NCI-H69 (cell line): ENCODE measurements around the gene CDC42BPG.
"Not testable (repeated sequence)": the region's sequence is repeated elsewhere in the genome, so short reads cannot be mapped to it uniquely, and the experiment has no call there.

Source experiments
- DNase-seq: peaks from one replicate; lab custom pipeline; 2025; lab: John Stamatoyannopoulos, UW

The CDC42BPG gene

DNA sequence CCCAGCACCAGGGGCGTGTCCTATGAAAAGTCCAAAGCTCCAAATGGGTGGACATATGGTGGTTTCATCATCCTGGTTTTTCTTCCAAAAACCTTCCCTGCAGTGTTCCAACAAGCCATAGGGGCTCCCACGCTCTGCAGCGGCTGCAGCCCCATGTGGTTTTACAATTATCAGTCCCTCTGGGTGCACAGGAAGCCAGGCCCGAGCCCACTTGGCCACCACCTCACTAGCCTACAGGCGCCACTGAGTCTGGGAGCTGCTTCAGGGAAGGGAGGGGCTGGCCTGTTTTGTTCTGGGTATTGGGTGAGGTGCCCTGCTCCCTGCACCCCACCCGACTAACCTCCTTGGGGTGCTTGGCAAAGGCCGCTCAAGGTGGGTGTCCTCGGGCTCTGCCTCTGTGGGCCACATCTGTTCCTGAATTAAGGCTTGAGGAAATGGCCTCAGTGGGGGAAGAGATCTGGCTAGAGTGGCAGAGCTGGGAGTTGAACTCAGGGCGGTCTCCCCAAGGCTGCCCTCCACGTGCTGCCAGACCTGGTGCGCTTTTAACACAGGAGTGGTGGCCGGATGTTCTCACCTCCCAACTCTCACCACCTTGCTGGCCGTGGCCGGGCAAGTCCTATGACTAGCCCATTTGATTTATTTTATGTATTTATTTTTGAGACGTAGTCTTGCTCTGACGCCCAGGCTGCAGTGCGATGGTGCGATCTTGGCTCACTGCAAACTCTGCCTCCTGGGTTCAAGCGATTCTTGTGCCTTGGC, 5.3 kb upstream of the CDC42BPG start:
- peak; percentile 55 for DNase-seq

DNA sequence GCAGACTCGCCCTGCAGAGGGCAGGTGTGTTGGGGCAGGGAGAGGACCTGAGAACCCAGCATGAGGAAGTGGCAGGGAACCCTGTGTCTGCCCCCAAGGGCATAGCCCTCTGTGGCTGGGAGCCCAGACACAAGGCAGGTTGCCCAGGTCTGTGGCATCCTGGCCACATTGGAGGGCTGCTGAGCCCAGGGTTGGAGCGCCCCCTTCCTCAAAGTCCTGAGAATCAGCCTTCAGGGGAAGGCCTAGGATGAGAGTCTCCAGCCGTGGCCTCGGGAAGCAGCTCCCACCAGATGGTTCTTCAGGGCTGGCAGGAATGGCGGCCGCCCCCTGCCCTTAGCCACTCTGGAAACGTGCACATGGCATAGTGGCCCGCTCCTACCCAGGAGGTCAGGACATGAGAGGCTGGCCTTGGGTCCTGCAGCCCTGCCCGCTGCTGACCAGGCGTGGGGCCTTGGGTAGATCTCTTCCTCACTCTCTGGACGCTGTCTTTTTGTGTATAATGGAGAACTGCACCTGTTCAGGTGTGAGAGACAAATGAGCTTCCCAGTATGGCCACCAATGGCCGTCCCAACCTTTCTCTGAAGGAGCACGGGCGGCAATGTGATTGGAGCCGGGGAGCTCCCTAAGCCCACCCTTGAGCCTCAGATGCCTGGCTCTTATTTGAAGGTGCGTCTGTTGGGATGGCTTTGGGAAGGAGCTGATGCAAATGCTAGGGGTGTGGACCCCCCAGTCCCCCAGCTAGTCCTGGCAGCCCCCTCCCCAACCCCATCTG, 4.6 kb upstream of the CDC42BPG start:
- peak; percentile 79 for DNase-seq

DNA sequence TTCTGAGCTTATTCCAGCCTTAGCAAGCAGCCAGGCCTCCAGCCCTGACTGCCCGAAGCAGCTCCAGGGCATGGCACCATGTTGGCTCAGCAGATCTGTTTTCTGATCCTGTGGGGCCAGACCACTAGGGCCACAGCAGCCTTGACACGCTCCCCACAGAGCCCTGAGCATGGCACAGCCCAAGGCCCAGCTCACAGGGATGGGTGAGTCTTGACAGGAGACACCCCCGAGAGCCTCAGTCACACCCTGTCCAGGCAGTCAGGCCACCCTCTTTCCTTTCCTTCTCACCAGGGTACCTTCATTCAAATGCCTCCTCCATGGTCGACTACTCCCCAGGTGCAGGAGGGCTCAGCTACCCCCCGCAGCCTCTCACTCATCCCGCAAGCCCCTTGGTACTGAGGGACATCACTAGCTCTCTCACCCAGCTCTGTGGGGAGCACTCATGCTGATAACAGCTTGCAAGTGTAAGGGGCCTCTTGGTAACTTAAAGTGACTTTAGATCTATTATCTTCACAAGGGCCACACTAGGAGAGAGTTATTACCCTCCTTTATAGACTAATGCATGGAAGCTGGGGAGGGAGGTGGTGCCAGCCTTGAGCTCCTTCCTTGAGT, 3.9 kb upstream of the CDC42BPG start:
- no peak for DNase-seq

DNA sequence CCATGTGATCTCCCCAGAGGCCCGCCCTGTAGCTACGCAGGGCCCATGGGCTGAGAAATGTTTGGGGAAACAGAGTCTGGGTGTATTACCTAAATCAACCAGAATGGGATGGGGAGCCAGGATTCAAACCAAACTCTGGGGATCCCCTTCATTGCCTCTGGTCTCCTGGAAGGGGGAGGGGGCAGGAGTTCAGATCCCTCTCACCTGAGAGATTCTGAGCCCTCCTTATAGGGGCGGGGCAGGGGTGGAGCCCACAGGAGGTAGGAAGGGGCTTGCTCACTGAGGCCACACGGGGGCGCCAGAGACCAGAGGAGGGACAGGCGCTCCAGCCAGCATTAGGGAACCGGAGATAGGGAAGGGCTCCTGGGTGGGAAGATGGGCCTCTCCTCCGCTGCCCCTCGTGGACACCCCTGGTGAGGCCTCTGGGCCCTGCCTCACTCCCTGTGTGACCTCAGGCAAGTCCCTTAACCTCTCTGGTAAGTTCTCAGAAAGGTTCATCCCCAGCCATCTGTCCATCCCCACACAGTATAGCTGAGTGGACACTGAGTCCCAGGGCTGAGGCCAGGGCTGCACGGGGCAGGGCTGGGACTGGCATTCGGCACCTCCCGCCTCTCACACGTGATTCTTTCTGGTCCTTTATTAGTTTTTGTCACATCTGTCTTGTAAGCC, 2.7 kb upstream of the CDC42BPG start:
- DNase-seq: peak; percentile 93

DNA sequence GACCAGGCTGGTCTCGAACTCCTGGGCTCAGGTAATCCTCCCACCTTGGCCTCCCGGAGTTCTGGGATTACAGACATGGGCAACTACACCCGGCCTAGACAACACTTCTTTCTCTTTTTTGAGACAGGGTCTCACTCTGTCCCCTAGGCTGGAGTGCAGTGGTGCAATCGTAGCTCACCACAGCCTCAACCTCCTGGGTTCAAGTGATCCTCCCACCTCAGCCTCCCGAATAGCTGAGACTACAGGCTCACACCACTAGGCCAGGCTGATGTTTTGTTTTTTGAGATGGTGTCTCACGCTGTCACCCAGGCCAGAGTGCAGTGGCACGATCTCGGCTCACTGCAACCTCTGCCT, 1.3 kb upstream of the CDC42BPG start:
- DNase-seq: not testable (repeated sequence)

DNA sequence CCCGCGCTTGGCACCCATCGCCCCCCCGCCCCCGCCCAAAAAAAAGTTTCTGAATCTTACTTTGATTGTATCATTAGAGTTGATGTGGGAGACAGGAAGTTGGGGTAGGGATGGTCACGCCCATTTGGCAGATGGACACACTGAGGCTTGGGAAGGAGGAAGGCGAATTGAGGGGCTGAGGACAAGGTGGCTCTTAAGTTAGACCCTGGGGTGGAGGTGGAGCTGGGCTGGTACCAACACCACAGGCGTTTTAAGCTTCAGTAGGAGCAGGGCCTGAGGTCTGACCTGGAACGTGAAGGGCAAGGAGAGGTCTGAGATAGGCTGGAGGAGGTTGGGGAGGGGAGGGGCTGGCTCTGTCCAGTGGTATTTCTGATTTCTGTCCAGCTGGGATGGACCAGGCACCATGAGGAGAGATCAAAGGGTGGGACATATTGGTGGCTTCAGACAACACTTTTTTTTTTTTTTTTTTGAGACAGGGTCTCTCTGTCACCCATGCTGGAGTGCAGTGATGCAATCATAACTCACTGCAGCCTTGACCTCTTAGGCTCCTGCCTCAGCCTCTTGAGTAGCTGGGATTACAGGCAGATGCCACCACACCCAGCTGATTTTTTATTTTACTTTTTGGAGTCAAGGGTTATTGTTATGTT, 799 bp upstream of the CDC42BPG start:
- DNase-seq: no peak

DNA sequence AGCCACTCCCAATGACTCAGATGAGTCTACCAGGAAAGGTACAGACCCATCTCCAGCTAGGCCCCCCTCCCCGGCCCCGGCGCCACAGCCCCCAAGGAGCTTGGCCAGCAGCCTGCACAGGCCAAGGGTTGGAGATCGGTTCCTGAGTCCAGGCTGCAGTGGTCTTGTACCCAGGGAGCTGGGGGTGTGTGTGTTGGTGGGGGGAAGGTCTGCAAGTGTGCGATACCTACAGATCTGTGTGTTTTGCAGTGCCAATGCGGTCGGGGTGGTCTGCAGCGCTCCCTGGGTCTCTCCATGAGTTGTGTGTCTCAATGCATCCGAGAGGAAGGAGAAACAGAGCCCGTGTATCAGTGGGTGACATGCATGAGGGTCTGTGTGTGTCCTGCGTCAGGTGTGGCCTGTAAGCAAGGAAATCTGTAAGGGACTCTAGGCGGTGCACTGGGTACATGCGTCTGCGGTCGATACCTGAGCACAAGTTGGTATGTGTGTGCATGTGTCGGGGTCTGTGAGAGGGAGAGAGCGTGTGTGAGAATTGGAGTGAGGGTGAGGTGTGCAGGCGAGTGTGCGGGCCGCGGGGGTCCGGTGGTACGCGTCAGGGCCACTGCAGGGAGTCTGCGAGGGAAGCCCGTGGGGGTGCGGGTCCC, 645 bp downstream of the CDC42BPG start:
- peak; percentile 78 for DNase-seq

DNA sequence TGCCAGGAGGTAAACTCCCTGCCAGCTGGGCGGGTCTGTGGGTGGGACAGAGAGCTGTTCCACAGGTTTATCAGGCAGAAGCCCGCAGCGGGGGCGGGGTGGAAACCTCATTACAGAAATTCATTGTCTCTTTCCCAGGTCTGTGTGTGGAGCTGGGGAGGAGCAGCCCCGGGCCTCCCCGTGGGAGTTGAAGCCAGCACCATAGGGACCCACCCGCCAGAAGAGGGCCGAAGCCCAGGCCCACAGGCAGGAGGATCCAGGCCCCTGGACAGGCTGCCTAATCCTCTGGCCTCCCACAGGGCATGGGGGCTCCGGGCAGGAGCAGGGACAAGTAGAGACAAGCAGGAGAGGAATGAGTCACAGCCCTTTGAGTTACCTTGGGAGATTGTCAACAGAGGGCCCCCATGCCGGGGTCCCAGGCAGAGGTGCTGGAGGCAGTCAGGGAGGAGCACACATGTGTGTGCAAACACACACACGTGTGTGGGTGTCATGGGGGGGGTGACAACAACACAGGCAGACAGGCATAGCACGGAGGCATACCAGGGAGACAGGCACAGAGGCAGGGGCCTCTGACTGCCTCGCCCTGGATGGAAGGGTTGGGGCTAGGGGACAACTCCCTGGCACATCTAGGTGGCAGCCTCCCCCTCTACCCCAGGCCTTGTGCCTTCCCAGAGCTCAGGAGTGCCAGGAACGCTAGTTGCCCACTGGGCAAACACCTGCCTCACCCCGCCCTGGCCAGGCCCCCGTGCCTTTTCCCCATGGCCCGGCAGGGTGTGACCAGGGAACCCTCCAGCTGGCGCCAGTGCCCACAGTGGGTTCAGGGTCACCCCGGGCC, 1.4 kb downstream of the CDC42BPG start:
- DNase-seq: peak; percentile 88

DNA sequence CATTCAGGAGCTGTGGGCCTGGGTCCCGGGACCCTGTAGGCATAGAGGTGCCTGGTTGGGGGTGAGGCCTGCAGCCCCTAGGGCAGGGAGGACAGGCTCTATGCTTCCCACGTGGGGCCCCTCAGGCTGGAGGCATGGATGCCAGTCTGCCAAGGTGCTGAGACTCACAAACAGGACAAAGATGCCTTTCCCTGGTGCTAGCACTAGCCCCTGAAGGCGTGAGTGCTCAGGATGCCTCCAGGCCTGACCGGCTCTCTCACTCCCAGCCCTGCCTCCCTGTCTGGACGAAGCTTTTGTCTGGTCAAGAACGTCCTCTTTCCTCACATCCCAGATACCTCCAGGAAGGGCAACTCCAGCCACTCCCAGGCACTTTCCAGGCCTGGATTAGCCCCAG, 2.1 kb downstream of the CDC42BPG start:
- DNase-seq: peak; percentile 35

DNA sequence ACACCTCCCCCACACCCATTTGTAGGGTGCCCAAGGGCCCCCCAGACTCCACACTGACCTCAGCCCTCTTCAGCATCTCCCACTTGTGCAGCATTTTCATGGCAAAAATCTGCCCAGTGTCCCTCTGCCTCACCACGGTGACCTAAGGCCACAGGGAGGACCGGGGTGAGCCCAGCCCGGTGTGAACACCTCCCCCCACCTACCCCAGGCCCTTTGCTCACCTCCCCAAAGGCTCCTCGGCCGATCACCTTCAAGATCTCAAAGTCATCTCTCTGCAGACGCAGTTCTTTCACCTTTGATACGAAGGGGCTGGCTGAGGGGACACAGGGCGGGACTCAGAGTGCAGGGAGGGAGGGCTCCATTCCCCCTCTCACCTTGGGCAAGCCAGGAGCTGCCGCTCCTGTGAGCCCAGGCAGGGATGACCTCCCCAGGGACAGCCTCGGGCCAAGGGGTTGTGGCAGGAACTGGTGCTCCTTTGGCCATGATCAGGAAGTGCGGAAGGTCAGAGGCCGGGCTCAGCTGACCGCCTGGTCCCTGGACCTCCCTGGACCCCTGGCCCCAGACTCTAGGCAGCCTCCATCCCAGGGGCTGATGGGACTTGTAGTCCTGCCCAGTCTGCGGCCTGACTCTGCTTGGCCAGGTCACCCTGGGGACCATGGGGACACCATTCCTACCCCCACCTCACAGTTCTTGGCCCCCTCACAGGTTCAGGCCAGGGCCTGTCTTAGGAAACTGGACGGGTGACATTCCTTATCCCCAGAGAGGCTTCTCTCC, 2.7 kb downstream of the CDC42BPG start:
- no peak for DNase-seq

DNA sequence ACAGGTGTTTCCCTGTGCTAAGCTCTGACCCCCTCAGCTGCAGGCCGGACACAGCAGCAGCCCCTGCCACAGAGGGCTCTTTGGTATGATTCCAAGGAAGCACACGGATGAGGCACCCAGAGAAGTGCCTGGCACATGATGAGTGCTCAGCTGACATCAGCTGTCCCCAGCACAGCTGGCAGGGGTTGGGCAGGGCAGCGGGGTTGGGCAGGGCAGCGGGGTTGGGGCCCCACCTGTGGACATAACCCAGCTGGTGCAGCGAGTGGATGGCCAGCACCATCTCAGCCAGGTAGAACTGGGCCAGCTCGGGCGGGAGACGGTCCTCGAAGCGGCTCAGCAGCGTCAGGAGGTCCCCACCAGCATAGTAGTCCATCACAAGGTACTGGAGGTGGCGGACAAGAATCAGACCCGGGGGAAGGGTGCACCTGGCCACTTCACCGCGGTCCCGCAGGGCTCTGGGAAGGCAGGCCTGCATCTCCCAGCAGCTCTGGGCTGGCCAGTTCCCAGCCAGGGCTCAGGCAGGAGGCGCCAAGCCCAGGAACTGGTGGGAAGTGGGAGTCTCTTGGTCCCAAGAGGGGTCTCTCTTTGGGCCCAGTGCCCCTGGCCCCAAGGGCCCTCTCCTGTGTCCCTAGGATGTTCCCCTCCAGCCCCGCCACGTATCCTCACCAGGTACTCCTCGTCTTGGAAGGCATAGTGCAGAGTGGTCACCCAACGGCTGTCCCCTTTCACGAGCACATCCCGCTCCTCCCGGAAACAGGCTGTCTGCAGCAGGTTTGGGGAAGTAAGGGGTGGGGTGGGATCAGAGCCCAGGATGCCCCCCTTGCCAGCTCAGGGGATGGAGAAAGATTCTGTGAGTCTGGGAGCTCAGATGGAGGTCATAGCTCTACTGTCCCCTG, 4.3 kb downstream of the CDC42BPG start:
- DNase-seq: no peak

DNA sequence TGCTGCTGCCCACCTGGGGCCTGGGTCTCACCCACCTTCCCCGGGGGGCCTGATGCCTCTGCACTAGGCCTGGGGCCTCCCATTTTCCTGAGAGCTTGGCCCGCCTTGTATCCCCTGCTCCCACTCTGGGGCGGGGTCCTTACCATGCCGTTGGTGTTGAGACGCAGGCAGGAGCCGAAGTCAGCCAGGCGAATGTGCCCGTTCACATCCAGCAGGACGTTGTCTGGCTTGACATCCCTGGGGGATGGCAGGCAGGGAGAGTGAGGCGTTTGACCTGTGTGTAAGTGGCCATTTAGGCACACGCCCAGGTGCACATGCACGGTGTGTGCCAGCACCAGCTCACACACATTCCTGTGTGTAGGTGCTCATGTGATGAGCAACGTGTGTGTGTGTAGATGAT, 5.1 kb downstream of the CDC42BPG start:
- no peak for DNase-seq

DNA sequence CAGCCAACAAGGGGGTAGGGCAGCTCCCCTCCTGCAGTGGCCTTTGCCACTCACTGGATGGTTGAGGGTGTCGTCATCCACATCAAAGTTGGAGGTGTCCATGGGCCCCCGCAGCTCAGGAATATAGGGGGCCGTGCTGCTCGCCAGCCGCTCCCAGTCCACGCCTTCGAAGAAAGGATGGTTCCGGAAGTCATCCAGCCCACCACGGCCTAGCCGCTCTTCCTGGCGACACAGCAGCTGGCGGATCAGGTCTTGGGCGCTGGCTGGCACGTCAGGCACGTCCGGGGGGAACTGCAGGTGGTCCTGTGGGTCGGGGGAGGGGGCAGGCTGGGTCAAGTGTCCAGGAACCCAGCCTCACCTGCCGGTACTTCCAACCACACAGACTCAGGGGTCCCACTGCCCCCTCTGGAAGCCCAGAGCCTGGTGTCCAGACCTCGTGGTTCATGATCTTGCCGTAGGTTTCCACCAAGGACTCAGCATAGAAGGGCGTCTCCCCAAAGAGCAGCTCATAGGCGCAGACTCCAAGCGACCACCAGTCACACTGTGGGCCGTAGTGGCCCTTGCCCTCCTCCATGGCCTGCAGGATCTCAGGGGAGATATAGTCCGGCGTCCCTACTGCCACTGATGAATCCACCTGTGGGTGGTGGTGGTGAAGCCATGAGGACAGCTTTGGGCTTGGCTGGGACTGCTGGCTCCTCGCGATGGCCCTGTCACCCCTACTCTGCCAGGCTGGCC, 5.7 kb downstream of the CDC42BPG start:
- no peak for DNase-seq

DNA sequence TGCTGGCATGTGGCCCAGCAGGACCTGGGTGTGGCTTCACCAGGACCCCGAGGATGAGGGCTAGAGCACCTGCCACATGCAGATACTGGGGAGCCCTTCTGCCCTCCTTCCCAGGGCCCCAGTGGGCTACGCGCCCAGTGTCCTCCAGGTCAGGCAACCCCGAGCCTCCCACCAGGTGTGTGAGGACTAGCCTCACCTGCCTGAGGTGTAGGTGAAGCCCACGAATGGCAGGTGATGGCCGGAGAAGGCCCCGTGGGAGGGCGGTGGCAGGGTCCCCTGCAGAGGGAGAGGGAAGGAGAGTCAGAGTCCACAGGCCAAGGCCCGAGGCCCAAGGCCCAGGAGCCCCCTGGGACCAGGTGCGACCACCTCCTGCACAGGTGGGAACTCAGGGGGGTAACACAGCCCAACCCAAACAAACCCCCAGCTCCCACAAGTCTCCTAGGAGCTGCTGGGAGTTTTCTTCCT, 6.5 kb downstream of the CDC42BPG start:
- DNase-seq: no peak

DNA sequence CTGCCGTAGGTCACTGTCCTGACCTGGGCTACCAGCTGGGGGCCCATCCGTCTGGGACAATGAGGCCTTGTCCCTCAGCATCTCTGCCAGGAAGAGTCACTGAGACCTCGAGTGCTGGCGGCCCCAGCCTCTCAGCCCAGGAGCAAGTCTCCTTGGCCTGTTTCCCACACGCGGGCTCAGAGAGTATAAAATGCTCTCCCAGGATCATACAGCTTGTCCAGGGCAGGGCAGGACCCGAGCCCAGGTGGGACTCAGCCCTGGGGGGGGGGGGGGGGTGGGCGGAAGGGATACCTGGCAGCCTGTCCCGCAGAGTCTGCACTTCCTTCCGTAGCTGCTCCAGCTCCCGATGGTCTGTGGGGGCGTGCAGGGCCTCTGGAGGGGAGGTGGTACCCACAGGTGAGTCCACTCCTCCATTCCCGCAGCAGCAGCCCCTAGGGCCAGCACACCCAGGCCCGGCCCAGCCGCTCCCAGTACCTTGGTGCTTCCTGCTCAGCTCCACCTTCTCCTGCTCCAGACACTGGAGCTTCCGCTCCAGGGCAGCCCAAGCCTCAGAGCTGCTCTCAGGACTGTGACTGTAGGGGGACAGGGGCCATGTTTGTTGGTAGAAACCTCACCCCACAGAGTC, 7.9 kb downstream of the CDC42BPG start:
- DNase-seq: no peak

DNA sequence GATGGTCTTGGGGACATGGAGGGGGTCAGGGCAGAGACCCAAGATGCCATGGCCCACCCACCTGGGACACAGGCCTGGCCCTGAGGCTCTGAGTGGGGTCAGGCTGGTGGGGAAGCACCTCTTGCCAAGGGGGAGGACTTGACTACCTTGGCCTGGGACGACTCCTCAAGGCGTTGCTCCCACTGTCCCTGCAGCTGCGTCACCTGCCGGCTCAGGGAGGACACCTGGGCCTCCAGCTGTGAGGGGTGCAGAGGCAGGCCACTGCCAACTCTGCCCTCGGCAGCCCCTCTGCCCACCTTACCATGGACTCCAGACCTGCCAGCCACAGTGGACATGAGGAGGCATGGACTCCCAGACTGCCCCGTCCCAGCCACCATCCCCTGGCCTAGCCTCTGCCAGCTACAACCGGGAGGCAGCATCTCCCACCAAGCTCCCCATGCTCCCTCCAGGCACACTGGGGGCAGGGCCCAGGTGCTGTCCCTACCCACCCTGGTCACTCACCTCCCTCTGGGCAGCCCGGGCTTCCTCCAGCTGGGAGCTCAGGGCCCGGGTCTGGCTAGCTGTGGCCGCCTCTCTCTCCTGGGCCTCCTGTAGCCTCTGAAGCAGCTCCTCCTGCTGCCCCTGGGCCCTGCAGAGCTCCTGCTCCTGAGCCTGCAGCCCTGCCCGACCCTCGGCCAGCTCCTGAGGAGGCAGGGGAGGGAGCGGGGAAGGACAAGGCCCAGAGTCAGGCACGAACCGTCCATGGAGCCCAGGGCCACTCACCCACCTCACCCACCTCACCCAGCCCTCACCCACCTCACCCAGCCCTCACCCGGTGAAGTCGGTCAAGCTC, 8.6 kb downstream of the CDC42BPG start:
- DNase-seq: no peak
